GM18498 (cell line): ENCODE results near the gene LDLR.
"Not testable (repeated sequence)": the region's sequence is repeated elsewhere in the genome, so short reads cannot be mapped to it uniquely, and the experiment has no call there.

Experiments used
- ATAC-seq: cut with Tn5 transposase; IDR thresholded peaks from one replicate; pipeline ENCODE4 v1.9.1; 2021; ENCODE audit warnings: mild to moderate bottlenecking, moderate library complexity; ENCODE audit not compliant: unreplicated experiment

LDLR gene

GRCh38 chr19:11103667-11104066, 14.4 kb downstream of the LDLR start:
- ATAC-seq, result not testable (repeated sequence)

- no peak for ATAC-seq
Measured at GRCh38 chr19:11105014-11105636, 15.9 kb downstream of the LDLR start.

GRCh38 chr19:11106477-11106876, 17.2 kb downstream of the LDLR start:
- no peak for ATAC-seq

GRCh38 chr19:11108746-11109145, 19.5 kb downstream of the LDLR start:
- ATAC-seq, result no peak

- no peak for ATAC-seq
Measured at GRCh38 chr19:11111117-11111770, 22.0 kb downstream of the LDLR start.

- no peak for ATAC-seq
Measured at GRCh38 chr19:11111771-11112144, 22.5 kb downstream of the LDLR start.

- ATAC-seq, result no peak
Measured at GRCh38 chr19:11113140-11113708, 24.0 kb downstream of the LDLR start.

- no peak for ATAC-seq
Measured at GRCh38 chr19:11115042-11115441, 25.8 kb downstream of the LDLR start.

GRCh38 chr19:11115895-11116446, 26.7 kb downstream of the LDLR start:
- ATAC-seq, result no peak

GRCh38 chr19:11116507-11116906, 27.2 kb downstream of the LDLR start:
- ATAC-seq, result no peak

GRCh38 chr19:11121963-11122362, 32.7 kb downstream of the LDLR start:
- not testable (repeated sequence) for ATAC-seq

- ATAC-seq, result no peak
Measured at GRCh38 chr19:11123114-11123513, 33.9 kb downstream of the LDLR start.

- not testable (repeated sequence) for ATAC-seq
Measured at GRCh38 chr19:11124157-11124556, 34.9 kb downstream of the LDLR start.

- ATAC-seq, result no peak
Measured at GRCh38 chr19:11125994-11126685, 36.9 kb downstream of the LDLR start.

GRCh38 chr19:11127905-11128304, 38.6 kb downstream of the LDLR start:
- ATAC-seq, result no peak

GRCh38 chr19:11130824-11131455, 41.7 kb downstream of the LDLR start:
- no peak for ATAC-seq

GRCh38 chr19:11131471-11131870, 42.2 kb downstream of the LDLR start:
- no peak for ATAC-seq

- no peak for ATAC-seq
Measured at GRCh38 chr19:11136400-11137101, 47.3 kb downstream of the LDLR start.

- ATAC-seq, result no peak
Measured at GRCh38 chr19:11137542-11138384, 48.5 kb downstream of the LDLR start.
